ENCODE measurements around the gene MAML2.

GRCh38 chr11:95950905-95951304 lies 392.1 kb downstream of the MAML2 start:
- TF ChIP-seq REST (IDR thresholded peaks at IDR 0.05; ENCODE audit: insufficient replicate concordance, low read depth): no peak
- no peak for TF ChIP-seq CTCF (IDR thresholded peaks at IDR 0.05; ENCODE audit: insufficient read depth, low read length)
- no peak for TF ChIP-seq POLR2AphosphoS5 (IDR thresholded peaks at IDR 0.05; ENCODE audit: low read depth)
- no peak for TF ChIP-seq GABPA (IDR thresholded peaks at IDR 0.05; ENCODE audit: low read depth)
- TF ChIP-seq SPI1 (IDR thresholded peaks at IDR 0.05; ENCODE audit: borderline replicate concordance, low read depth): no peak

Data from HL-60 (cell line).